ENCODE data around the gene METRNL.

DNA sequence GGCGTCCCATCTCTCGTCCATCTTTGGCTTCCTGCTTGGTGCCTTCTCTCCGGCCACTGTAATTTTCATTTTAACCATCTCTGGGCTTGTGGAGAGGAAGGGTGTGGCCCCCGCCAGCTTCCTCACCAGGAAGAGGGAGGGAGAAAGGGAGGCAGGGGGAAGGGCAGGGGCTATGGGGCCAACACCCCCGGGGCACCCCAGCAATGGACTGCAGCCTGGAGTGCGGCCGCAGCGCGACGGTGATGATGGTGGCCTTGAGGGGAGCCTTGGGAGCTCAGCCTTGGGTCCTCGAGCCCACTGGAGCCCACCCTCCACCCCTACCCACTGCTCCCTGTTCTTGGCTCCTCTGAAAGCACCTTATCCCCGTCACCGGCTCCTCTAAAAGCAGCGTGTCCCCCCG is 9.5 kb downstream of the METRNL start:
- no peak for TF ChIP-seq POLR2A (IDR thresholded peaks at IDR 0.05)
- TF ChIP-seq, protein P1, sequence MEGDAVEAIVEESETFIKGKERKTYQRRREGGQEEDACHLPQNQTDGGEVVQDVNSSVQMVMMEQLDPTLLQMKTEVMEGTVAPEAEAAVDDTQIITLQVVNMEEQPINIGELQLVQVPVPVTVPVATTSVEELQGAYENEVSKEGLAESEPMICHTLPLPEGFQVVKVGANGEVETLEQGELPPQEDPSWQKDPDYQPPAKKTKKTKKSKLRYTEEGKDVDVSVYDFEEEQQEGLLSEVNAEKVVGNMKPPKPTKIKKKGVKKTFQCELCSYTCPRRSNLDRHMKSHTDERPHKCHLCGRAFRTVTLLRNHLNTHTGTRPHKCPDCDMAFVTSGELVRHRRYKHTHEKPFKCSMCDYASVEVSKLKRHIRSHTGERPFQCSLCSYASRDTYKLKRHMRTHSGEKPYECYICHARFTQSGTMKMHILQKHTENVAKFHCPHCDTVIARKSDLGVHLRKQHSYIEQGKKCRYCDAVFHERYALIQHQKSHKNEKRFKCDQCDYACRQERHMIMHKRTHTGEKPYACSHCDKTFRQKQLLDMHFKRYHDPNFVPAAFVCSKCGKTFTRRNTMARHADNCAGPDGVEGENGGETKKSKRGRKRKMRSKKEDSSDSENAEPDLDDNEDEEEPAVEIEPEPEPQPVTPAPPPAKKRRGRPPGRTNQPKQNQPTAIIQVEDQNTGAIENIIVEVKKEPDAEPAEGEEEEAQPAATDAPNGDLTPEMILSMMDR (IDR thresholded peaks at IDR 0.05), result no peak

Data from uterus (tissue), 2 donors.